Activated CD8-positive, alpha-beta memory T cell treated with anti-CD3 and anti-CD28 coated beads, Interleukin-2, amount 50 U/mL, for 1 hour (primary cell): ENCODE measurements around the gene ELMOD3.
"Not testable (repeated sequence)": the region's sequence is repeated elsewhere in the genome, so short reads cannot be mapped to it uniquely, and the experiment has no call there.

ENCODE experiments used
- DNase-seq: peaks from one replicate; pipeline ENCODE4 v3.0.0-alpha.2; 2020; ENCODE audit errors: extremely low read depth

Gene ELMOD3

GRCh38 chr2:85329181-85329651 lies 25.4 kb upstream of the ELMOD3 start:
- DNase-seq: no peak

- DNase-seq: not testable (repeated sequence)
Measured at GRCh38 chr2:85329701-85330100, 24.9 kb upstream of the ELMOD3 start.

- DNase-seq: no peak
Measured at GRCh38 chr2:85330839-85331636, 23.5 kb upstream of the ELMOD3 start.

GRCh38 chr2:85333877-85334276 lies 20.7 kb upstream of the ELMOD3 start:
- not testable (repeated sequence) for DNase-seq

GRCh38 chr2:85334928-85335327 lies 19.6 kb upstream of the ELMOD3 start:
- no peak for DNase-seq

- DNase-seq: no peak
Measured at GRCh38 chr2:85340034-85340892, 14.3 kb upstream of the ELMOD3 start.

- no peak for DNase-seq
Measured at GRCh38 chr2:85341269-85342029, 13.1 kb upstream of the ELMOD3 start.

- DNase-seq: no peak
Measured at GRCh38 chr2:85342156-85342555, 12.4 kb upstream of the ELMOD3 start.

GRCh38 chr2:85343207-85343895 lies 11.2 kb upstream of the ELMOD3 start:
- not testable (repeated sequence) for DNase-seq

GRCh38 chr2:85344356-85344954 lies 10.1 kb upstream of the ELMOD3 start:
- DNase-seq: no peak

- DNase-seq: no peak
Measured at GRCh38 chr2:85347599-85347998, 7.0 kb upstream of the ELMOD3 start.

- DNase-seq: no peak
Measured at GRCh38 chr2:85353876-85354285, 688 bp upstream of the ELMOD3 start.

- DNase-seq: no peak
Measured at GRCh38 chr2:85355073-85355410, 473 bp downstream of the ELMOD3 start.

- no peak for DNase-seq
Measured at GRCh38 chr2:85355521-85355920, 952 bp downstream of the ELMOD3 start.

GRCh38 chr2:85356186-85356585 lies 1.6 kb downstream of the ELMOD3 start:
- DNase-seq: no peak

GRCh38 chr2:85357736-85358135 lies 3.2 kb downstream of the ELMOD3 start:
- DNase-seq: no peak

- DNase-seq: not testable (repeated sequence)
Measured at GRCh38 chr2:85362653-85363387, 8.3 kb downstream of the ELMOD3 start.

- DNase-seq: no peak
Measured at GRCh38 chr2:85367180-85367579, 12.6 kb downstream of the ELMOD3 start.

GRCh38 chr2:85368921-85369320 lies 14.4 kb downstream of the ELMOD3 start:
- DNase-seq: no peak

GRCh38 chr2:85369500-85369899 lies 14.9 kb downstream of the ELMOD3 start:
- no peak for DNase-seq
